ENCODE results near the gene EEFSEC.

Gene EEFSEC

DNA sequence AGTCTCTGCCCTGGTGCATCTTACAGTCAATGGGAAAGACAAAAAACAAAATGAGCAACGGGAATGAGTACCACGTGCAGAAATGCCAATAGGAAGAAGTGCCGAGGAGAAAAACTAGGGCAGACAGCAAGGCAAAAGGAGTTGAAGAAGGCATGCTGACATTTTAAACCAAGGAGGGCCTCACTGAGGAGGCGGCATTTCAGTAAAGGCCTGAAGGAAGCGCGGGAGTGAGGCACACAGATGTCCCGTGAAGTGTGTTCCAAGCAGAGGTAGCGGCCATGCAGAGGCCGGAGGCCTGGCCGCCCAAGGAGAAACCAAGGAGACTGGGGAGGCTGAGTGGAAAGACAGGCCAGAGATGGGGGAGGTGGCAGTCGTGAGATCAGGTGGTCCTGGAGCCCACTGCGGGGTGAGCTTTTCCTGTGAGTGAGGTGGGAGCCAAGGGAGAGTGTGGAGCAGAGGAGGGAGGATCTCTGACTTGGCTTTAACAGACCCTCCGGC is 278.6 kb downstream of the EEFSEC start:
- peaks cover 10% of the 10 kb centered on the region for H3K27me3 ChIP-seq (ENCODE audit: insufficient read depth, poor library complexity, severe bottlenecking)
- no peak overlapping the region for H3K4me3 ChIP-seq (replicated peaks; ENCODE audit: insufficient read depth, low read length)
- DNase-seq (ENCODE audit: low read depth in 1 of 2, low spot score in 1 of 2): no peak
- no peak for TF ChIP-seq GABPA (IDR thresholded peaks at IDR 0.05; ENCODE audit: low read depth)
- TF ChIP-seq, protein P1, sequence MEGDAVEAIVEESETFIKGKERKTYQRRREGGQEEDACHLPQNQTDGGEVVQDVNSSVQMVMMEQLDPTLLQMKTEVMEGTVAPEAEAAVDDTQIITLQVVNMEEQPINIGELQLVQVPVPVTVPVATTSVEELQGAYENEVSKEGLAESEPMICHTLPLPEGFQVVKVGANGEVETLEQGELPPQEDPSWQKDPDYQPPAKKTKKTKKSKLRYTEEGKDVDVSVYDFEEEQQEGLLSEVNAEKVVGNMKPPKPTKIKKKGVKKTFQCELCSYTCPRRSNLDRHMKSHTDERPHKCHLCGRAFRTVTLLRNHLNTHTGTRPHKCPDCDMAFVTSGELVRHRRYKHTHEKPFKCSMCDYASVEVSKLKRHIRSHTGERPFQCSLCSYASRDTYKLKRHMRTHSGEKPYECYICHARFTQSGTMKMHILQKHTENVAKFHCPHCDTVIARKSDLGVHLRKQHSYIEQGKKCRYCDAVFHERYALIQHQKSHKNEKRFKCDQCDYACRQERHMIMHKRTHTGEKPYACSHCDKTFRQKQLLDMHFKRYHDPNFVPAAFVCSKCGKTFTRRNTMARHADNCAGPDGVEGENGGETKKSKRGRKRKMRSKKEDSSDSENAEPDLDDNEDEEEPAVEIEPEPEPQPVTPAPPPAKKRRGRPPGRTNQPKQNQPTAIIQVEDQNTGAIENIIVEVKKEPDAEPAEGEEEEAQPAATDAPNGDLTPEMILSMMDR (IDR thresholded peaks at IDR 0.05; ENCODE audit: insufficient read depth, low read length): no peak
- no peak for TF ChIP-seq POLR2AphosphoS5 (IDR thresholded peaks at IDR 0.05; ENCODE audit: low read depth)
- H3K27ac ChIP-seq (replicated peaks): no peak overlapping the region

DNA sequence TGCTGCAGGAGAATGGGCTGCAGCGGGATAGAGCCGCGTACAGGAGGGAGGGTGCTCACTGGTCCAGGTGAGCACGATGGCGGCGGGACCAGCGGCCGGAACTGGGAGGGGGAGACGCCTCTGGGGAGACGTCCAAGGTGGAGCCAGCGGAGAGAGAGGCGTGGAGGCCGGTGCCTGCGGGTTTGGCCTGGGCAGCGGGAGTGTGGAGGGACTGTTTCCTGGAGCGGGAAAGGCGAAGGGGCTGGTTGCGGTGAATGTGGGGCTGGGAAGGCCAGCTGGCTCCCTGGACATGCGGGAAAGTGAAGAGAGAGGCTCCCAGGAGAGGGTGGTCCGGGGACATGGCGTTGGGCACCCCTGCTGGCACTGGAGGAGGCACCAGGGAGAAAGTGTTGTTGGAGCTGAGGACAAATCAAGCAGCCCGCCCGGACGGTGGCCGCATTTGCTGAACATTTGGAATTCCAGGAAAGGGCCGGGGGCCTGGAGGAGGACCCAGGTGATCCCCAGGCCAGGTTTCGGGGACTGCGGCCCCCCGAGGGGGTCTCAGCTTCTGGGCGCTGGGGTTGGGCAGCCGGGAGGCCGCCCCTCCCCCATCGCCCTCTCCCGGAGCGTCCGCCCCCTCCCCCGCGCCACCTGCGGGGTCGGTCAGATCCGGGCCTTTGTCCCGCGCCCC is 279.2 kb downstream of the EEFSEC start:
- TF ChIP-seq SPI1 (IDR thresholded peaks at IDR 0.05; ENCODE audit: borderline replicate concordance, low read depth) (no peak), GABPA (IDR thresholded peaks at IDR 0.05; ENCODE audit: low read depth) (no peak), POLR2AphosphoS5 (IDR thresholded peaks at IDR 0.05; ENCODE audit: low read depth) (no peak)
- TF ChIP-seq, protein P1 (IDR thresholded peaks at IDR 0.05; ENCODE audit: insufficient read depth, low read length): no peak
- TF ChIP-seq, protein P2, sequence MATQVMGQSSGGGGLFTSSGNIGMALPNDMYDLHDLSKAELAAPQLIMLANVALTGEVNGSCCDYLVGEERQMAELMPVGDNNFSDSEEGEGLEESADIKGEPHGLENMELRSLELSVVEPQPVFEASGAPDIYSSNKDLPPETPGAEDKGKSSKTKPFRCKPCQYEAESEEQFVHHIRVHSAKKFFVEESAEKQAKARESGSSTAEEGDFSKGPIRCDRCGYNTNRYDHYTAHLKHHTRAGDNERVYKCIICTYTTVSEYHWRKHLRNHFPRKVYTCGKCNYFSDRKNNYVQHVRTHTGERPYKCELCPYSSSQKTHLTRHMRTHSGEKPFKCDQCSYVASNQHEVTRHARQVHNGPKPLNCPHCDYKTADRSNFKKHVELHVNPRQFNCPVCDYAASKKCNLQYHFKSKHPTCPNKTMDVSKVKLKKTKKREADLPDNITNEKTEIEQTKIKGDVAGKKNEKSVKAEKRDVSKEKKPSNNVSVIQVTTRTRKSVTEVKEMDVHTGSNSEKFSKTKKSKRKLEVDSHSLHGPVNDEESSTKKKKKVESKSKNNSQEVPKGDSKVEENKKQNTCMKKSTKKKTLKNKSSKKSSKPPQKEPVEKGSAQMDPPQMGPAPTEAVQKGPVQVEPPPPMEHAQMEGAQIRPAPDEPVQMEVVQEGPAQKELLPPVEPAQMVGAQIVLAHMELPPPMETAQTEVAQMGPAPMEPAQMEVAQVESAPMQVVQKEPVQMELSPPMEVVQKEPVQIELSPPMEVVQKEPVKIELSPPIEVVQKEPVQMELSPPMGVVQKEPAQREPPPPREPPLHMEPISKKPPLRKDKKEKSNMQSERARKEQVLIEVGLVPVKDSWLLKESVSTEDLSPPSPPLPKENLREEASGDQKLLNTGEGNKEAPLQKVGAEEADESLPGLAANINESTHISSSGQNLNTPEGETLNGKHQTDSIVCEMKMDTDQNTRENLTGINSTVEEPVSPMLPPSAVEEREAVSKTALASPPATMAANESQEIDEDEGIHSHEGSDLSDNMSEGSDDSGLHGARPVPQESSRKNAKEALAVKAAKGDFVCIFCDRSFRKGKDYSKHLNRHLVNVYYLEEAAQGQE (IDR thresholded peaks at IDR 0.05; ENCODE audit: insufficient replicate concordance, low read depth): no peak
- DNase-seq (ENCODE audit: low read depth in 1 of 2, low spot score in 1 of 2): no peak
- Histone ChIP-seq H3K27me3 (ENCODE audit: insufficient read depth, poor library complexity, severe bottlenecking) (peaks cover 10% of the 10 kb centered on the region), H3K27ac (replicated peaks) (no peak overlapping the region), H3K4me3 (replicated peaks; ENCODE audit: insufficient read depth, low read length) (no peak overlapping the region)

DNA sequence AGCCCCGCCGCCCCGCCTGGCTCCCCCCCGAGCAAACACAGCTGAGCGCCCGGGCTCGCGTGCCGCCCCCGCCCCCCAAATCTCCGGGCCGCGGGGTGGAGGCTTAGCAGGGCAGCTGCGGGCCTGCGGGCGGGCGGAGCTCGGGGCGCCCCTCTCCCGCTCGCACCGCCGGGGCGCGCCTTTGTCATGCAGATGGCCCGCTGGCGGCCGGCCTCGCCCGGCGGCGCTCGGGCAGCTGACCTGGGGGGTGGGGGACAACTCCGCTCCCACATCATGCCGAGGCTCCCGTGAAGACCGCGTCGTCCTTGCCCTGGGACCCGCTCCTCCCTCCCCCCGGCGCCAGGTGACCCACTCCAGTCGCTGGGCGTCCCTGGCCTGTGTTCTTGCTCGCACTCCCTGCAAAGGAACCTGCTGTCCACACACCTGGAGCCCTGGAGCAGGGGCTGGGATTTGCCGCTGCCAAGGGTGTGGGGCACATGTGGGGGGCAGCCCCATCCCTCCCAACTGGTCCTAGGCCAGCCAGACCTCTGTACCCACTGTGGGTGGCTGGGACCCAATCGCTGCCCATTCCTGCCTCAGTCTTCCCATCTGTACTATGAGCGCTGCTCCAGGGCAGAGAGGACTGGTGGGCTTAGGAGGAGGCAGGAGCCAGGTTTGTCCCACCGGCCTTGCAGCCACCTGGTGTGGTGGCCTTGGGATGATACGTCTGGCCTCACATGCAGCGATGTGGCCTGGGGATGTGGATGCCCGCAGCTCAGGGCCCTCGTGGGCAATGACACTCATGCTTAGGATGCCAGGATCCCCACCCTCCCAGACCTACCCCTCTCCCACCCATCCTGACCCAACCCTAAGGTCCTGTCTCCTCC is 279.9 kb downstream of the EEFSEC start:
- Histone ChIP-seq H3K27ac (replicated peaks) (no peak overlapping the region), H3K4me3 (replicated peaks; ENCODE audit: insufficient read depth, low read length) (no peak overlapping the region), H3K27me3 (ENCODE audit: insufficient read depth, poor library complexity, severe bottlenecking) (peaks cover 10% of the 10 kb centered on the region)
- TF ChIP-seq POLR2AphosphoS5 (IDR thresholded peaks at IDR 0.05; ENCODE audit: low read depth) (no peak), GABPA (IDR thresholded peaks at IDR 0.05; ENCODE audit: low read depth) (no peak)
- TF ChIP-seq, protein P1 (IDR thresholded peaks at IDR 0.05; ENCODE audit: insufficient read depth, low read length): no peak
- TF ChIP-seq, protein P2 (IDR thresholded peaks at IDR 0.05; ENCODE audit: insufficient replicate concordance, low read depth): no peak
- DNase-seq (ENCODE audit: low read depth in 1 of 2, low spot score in 1 of 2): no peak

Measured in HL-60 (cell line).